HPDE6-E6E7 (cell line): Measurements from ENCODE around the gene DYNLRB2.

ENCODE experiments used
- DNase-seq: peaks from one replicate; pipeline ENCODE4 v3.0.0; 2011; ENCODE audit warnings: missing footprints; ENCODE audit errors: extremely low spot score

The DYNLRB2 gene

DNA sequence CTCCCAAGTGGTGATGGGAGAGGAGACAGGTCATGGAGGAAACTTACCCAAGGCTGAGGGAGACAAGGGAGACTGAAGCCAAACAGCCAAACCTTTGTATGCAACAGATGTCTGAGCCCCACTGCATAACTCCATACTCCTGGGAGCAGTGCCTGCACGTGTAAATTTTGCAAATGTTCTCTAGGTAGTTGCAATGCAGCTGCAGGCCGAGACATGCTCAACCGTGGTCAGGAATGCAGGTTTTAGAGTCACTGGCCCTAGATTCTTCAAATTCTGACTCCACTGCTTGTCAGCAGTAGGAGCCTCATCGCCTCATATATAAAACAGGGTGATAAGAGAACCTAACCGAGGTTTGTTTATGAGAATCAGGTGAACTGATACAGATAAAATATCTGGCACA, 11.5 kb downstream of the DYNLRB2 start:
- DNase-seq, result peak; percentile 13

DNA sequence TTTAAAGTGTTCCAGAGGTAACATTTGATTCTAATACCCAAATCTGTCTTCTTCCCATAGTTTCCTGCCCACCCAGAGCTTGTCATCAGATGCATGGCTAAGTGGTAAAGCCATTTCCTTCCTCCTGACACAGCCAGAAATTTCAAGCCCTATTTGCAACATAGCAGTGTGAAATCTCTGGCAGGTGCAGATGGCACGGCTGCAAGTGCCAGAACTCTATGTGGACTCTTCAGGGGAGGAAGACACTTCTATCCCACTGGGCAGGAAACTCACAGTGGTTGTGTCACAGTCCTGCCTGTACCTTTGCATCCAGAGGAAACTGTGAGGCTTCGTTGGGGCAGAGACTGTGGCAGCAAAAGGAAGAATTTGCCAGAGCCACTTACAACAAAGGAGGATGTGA, 13.2 kb downstream of the DYNLRB2 start:
- no peak for DNase-seq

DNA sequence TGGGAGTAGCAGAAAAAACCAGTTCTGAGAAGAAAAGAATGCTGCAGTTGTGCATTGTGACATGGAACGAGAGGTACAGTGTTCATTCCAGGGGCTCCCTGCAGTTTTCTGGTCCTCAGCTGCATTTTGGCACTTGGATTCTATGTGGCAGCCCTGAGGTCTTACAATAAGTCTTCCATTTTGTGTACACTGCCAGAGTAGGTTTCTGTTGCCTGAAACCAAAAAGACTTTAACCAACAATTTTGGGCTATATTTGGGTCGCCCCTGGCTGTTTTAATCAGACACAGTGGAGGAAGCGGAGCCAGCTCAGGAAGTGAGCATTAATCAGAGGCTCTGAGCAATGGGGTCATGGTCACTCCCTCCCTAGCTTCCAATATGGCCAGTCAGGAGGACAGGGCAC, 15.7 kb downstream of the DYNLRB2 start:
- DNase-seq, result no peak

DNA sequence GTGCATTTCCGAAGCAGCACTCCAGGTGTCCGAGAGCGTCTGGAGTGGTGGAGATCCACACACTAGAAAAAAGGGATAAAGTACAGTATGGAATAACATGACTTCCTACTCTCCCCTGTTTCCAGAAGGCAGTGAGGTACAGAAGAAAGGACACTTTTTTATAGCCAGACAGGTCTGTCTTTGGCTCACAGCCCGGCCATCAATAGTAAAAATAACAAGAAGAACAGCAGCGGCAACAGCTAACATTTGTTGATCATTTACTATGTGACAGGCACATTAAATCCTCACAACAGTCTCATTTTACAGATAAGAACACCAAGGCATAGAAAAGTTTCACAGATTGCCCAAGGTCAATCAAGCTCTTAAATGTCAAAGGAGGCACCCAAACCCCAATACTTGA, 16.2 kb downstream of the DYNLRB2 start:
- DNase-seq, result no peak

DNA sequence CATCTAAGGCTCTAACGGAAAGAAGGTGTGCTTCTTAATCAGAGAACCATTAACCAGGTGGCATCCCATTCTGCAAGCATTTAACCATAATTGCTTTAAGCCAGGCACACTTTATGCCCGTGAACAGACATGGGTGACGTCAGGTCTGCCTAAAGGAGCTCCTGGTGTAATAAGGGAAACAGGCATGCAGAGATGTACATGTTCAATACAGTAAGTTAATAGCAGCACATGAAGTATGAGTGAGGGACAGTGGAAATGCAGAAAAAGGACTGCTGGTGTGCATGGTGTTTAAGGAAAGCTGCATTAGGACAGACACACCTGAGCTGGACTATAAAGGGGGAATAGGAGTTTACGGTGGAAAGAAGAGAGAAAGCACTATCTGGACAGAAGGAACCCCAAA, 18.6 kb downstream of the DYNLRB2 start:
- no peak for DNase-seq

DNA sequence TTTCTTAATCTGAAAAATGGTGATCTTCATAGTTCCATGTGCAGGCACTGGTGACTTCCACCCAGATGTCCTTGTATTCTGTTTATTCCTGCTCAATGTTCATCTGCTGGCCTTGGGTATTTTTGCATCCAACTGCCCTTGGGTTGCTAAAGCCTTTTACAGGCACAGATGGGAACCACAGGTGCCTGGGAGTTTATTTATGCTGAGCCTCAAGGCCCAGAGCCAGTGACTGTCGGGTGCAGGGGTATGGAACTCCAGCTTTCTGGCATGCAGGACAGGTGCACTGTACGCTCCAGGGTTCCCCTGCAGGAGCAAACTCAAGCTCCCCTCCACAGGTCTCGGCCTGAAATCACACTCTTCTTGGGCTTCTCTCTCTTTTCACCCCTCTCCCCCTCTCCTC, 22.3 kb downstream of the DYNLRB2 start:
- DNase-seq, result no peak

DNA sequence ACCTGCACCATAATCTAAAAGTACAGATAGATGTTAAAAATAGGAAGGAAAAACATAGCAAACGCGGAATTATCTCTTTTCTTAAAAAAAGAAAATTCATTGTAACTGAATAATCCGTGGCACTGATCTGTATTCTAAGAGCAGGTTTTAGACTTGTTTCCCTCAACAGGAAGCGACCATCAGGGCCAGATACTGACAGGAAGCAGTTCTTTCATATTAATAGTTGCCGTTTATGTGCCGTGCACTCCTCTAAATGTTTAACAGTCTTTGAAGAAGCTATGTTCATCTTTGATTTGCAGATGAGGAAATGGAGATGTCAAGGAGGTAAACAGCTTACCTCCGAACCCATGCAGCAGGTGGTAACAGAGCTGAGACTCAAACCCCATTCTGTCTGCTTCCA, 23.6 kb downstream of the DYNLRB2 start:
- no peak for DNase-seq

DNA sequence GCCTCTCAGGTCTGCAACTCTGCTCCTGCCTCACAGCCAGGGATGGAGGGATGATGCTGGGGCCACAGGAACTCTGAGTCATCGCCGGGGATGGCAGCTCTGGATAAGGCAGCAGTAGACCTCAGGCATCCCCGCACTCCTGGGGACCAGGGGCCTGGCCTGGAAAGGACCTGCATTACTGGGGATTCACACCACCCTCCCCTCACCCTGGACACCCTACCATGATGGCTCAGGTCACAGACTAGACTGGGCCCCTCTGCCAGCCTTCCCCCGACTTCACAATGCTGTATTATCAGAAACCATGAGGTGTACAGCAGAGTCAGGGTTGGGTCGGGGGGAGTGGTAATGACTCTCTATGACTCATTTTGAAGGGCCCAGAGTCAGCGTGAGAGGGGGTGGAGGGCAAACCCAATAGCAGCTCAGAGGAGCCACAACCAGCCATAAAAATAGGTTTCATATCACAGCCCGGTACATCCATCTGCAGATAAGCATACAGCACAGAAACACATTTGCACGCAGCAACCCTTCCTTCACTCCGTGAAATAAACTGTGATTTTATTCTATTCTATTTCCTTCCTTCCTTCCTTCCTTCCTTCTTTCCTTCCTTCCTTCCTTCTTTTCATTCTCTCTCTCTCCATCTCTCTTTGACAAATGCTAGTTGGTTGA, 28.8 kb downstream of the DYNLRB2 start:
- peak; percentile 29 for DNase-seq

DNA sequence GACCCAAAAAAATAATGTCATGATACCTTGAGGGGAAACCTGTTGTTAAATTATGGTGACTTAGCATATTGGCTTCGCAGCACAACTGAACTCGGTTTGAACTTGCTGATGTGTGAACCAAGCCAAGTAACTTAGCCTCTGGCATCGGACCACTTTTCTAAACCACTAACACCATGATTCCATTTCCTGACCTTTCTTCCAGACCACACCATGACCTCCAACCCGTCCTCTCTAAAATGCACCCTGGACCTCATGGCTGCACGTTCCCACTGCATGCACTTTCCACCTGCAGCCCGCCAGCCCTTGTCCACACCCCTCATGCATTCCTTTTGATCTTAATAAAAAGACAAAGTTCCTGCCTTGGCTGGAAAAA, 29.3 kb downstream of the DYNLRB2 start:
- no peak for DNase-seq

DNA sequence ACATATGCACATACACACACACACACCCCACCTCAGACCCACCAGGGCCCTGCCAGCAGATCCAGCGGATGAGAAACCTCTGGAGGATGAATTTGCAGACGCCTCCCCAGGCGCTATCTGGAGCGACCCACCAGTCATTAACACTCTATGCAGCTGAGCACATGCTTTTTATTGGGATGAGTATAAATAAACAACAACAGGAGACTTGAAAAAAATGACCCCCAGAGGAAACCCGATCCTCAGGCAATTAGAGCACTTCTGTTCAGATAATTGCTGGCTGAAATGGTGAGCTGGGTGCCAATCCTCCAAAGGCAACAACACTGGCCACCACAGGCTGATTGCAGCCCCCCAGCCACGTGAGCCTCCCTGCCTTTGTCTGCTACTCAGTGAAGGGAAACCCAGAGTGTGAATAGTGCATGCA, 32.9 kb downstream of the DYNLRB2 start:
- no peak for DNase-seq

DNA sequence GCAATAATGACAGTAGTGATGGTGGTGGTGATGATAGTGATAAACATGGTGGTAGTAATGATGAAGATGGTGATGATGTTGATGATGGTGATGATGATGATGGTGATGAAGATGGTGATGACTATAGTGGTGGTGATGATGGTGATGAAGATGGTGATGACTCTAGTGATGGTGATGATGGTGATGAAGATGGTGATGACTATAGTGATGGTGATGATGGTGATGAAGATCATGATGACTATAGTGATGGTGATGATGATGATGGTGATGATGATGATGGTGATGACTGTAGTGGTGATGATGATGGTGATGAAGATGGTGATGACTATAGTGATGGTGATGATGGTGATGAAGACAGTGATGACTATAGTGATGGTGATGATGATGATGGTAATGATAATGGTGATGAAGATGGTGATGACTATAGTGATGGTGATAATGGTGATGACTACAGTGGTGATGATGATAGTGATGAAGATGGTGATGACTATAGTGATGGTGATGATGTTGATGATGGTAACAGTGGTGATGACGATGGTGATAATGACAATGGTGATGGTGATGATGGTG, 35.6 kb downstream of the DYNLRB2 start:
- DNase-seq, result no peak

DNA sequence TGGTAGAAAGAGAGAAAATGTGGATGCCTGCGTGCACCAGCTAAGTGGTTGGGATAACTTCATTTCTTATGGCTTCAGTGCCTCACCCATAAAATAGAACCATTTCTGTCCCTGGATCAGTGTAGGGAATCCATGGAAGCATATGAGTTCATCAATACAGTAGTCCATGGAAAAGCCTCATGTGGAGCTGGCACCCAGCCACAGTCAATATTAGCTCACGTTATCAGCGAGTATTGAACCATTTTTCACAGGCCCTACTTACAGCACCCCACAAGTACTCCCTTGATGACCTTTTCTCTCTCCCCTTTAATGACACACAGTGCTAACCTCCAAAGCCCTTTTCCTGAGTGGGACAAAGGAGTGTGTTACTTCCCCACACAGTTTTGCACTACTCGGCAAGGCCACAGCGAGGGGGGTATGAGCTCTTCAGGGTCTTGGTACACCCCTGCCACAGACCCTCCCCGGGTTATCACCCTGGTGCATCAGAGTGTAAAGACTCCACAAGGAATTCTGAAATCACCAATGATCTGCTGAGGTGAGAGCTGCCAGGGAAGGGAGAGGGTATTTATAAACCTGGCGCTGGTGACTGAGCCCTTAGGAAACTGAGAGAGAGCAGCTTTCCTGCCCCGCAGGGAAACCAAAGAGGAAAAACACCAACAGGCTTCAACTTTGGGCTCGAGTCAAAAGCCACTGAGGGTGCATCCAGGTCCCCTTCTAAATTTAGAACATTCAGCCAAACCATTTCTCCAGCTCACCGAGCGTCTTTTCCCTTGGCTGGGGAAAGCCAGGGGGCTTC, 36.9 kb downstream of the DYNLRB2 start:
- DNase-seq, result no peak

DNA sequence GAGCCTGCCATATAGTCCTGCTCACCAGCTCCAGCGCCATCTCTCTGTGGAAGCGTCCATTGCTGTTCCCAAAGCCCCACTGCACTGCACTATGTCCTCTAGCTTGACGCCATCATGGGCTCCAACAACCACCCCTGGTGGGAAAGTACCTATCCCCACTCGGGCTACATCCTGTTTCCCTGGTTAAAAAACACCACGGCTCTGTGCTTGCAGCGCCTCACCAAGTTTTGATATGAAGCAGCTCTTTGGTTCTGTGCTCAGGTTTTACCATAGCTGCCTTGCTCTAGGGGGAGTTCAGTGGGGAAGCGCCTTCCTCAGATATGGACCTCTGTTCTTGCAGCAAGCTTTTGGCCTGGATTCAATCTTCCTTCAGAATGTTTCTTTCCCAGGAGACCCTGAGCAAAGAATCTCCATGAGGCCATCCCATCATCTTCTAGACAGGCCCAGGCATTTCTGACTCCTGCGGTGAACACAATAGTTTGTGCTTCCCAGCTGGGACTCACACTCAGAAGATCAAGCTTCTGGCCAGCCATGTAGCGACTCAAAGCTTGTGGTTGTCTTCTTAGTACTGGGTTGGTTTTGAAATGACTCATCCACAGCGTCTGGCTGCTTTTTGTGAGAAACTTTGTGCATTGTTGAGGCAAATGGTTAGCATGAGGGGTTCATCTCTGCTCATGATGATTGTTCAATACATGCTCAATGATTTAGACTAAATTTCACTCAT, 39.5 kb downstream of the DYNLRB2 start:
- no peak for DNase-seq

DNA sequence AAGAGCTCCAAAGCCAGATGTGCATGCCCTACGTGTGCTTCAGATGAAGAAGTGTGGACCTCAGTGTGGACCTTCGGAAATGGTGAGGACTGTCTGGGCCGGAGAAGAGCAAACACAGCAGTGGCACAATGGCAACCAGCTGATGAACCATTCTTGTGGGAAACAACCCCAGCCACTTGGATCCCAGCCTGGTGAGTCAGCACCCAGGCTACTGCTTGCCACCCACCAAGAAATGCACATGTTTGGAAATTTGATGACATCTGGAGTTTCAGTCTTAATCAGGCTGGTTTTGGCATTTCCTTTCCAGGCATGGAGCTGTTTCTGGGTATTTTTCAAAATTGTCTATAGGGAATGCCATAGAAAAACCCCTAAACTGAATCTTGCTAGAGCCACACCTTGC, 42.7 kb downstream of the DYNLRB2 start:
- no peak for DNase-seq

DNA sequence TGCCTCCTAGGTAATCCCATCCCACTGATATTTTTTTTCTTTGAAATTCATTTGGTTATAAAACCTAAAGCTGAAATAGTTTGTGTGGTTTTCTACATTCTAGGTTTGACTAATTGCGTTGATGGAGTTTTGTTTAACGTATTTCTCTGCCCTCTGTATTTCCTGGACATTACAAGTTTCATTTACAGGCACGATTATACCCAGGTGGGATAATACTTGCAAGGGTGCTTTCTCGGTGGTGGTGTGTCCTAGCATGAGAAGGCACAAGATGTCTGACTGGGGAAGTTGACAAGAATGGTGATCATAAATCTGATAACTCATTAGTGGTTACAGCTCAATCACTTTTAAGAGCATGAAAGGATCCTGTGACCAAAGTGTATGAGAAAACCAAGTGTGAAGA, 45.0 kb downstream of the DYNLRB2 start:
- DNase-seq, result no peak

DNA sequence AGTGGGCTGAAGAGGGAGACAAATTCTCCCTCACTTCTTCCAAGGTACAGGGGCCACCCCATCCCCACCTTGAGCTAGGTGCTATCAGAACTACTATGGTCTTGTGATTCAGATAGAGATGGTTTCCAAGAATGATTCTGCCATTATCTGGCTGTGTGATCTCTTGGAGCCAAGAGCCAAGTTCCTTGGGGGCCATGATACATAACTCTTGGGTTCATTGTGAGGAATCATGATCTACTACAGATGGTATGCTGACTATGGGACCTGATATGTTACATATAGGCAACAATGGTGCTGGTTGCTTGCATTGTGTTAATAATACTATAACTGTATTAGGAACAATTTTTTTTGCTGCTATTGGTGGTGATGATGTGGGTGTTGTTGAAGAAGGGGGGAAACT, 45.7 kb downstream of the DYNLRB2 start:
- no peak for DNase-seq

DNA sequence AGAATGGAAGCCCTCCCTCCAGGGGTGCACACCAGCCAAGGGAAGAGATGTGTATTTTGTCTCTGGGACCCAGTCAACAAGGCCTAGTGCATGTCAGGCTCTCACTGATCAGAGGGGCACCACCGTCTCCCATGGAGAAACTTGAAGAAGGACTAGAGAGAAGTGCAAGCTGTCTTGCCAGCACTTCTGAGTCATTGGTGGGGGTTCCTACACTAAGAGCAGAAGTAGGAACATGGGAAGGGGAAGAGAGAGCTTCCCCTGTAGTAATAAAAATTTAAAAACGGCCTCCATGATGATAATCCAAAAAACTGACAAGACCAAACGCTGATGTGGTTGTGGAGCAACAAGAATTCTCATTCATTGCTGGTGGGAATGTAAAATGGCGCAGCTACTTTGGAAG, 46.3 kb downstream of the DYNLRB2 start:
- DNase-seq, result no peak

DNA sequence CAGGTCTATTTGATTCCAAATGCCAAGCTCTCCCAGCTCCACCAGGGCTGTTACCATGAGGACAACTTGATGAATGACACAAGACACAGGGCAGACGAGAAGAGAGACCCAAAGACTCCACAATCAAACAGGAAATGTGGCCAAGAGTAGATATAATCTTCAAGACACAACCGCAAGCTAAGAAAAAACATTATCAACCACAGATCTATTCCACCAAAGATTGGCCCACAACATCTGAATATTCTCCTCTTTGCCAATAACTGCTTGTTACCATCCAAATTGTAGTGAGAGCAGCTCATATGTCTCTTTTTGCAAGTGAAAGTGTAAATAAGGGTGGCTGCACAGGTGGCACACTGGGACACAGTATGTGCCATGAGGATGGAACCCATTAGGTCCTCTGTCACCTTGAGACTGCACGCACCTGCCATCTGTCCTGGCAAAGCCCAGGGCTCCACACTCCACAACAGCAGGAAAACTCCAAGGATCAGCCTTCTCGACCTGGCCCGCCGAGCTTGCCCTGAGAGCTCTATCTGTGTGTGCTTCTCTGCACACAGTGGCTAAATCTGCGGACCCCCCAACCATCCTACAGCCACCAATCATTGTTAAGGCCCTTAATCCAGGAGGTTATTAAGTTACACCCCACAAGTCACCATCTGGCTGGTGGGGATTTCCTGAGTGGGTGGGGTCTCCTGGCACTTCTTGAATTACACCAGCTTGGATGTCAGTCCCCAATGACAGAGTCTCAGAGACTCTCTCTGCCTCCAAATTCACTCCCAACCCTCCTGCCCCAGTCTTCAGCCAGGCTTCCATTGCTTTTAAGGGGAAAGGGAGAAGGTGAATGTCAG, 50.5 kb downstream of the DYNLRB2 start:
- no peak for DNase-seq

DNA sequence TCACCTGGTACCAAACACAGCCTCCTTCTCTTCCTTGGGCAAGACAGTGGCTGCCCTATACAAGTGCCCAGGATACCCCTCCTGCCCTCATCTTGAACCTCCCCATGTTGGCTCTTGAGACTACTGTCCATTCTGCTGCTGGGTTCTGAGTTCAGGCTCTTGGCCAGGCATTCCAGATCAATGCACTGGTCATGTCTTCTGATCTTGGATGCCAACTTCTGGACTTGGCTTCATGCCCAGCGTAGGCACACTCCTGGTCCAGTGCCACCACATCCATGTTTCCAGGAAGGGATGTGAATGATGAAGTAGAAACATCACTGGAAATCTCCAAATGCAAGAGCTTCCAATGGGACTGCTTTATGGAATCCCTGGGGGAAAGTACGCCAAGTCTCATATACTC, 51.5 kb downstream of the DYNLRB2 start:
- DNase-seq, result no peak

DNA sequence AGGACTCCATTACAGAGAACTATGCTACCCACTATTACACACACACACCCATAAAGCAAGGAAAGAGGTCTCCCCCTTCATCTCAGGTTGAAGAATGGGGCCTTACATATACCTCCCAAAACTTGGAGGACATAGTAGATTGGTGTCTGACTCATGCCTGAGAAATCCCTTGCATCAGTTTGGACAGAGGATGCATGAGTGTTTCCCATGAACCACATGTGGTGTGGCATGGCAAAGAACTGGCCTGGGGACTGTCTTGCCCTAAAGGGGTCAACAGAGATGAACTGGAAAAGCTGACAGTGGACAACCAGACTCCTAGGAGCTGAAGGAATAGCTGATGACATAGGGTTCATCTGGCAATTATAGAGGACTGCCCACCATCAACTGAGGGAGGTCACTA, 54.0 kb downstream of the DYNLRB2 start:
- no peak for DNase-seq

DNA sequence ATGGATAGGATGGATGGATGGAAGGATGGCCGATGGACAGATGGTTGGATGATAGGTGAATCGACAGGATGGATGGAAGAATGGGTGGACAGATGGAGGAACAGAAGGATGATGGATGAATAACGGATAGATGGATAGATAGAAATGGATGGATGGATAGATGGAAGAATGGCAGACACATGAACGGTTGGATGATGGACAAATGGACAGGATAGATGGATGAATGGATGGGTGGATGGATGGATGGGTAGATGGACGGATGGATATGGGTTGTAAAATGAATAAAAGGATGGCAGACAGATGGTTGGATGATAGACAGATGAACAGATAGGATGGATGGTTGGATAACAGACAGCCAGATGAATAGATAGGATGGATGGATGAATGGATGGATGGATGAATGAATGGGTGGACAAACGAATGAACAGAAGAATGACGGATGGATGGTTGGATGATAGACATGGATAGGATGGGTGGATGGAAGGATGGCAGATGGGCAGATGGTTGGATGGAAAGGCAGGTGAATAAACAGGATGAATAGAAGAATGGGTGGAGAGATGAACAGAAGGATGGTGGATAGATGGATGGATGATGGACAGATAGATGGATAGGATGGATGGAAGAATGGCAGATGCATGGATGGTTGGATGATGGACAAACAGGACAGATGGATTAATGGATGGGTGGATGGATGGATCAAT, 55.9 kb downstream of the DYNLRB2 start:
- no peak for DNase-seq
